ENCODE measurements around the gene FKBP9. TPM values are rescaled to one million over a fixed set of nuclear protein-coding genes. Genes with fewer than 3 reads are reported as not detected.

Gene FKBP9
- total RNA-seq, 1 experiment from 2014 or later, result 11.1 TPM

DNA sequence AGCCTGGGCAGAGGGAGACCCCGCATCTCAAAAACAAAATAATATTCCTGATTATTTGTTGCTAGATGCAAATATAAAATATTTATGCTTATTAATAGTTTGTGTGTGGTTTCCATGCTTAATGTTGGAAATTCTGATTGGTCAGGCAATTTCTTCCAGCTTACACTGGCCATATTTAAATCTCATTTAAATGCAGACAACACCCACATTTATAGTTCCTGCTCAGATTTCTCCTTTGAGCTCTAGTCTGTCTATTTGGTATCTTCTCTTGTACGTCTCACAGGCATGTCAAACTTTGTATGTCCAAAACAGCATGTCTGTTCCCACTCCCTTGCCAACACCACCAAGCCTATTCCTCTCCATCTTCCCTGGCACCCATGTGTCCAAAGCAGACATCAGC lies 52.5 kb downstream of the FKBP9 start:
- Histone ChIP-seq H2BK20ac (ENCODE audit: low read depth, low read length, poor library complexity, severe bottlenecking) (no peak overlapping the region), H2AK5ac (ENCODE audit: insufficient read length, low read length) (no peak overlapping the region), H3K18ac (ENCODE audit: insufficient read length, low read depth, low read length) (no peak overlapping the region), H4K20me1 (ENCODE audit: control insufficient read depth, insufficient read depth, insufficient read length) (no peaks in the 10 kb centered on the region), H3K9me3 (ENCODE audit: control insufficient read depth, low read depth, low read length) (no peaks in the 10 kb centered on the region), H3T11ph (ENCODE audit: low read length) (no peak overlapping the region), H2BK5ac (ENCODE audit: insufficient read length, low read length) (no peak overlapping the region), H2BK15ac (ENCODE audit: low read depth, low read length) (no peak overlapping the region), H3K56ac (ENCODE audit: insufficient read length, low read depth, low read length) (no peak overlapping the region), H3K27ac (ENCODE audit: insufficient read length, low read depth, low read length) (no peak overlapping the region), H3K4me1 (ENCODE audit: insufficient read depth, low read length) (no peaks in the 10 kb centered on the region), H3K23ac (ENCODE audit: insufficient read length, low read depth, low read length) (no peak overlapping the region), H3K27me3 (ENCODE audit: insufficient read depth, low read length) (no peaks in the 10 kb centered on the region), H3K79me1 (ENCODE audit: insufficient read depth, low read depth, low read length, poor library complexity, severe bottlenecking) (no peaks in the 10 kb centered on the region), H2BK120ac (ENCODE audit: low read depth, low read length, poor library complexity, severe bottlenecking) (no peak overlapping the region), H3K14ac (ENCODE audit: insufficient read depth, low read length) (no peak overlapping the region), H3K23me2 (ENCODE audit: insufficient read length, low read depth, low read length, poor library complexity, severe bottlenecking) (no peaks in the 10 kb centered on the region), H2BK12ac (ENCODE audit: insufficient read length, low read depth, low read length) (no peak overlapping the region), H3K4ac (ENCODE audit: low read depth, low read length) (no peak overlapping the region), H4K8ac (replicated peaks; ENCODE audit: insufficient read length, low read depth, low read length) (no peak overlapping the region), H3K79me2 (ENCODE audit: insufficient read depth, low read length) (no peaks in the 10 kb centered on the region), H4K91ac (ENCODE audit: insufficient read length, low read depth, low read length) (no peak overlapping the region), H4K5ac (ENCODE audit: insufficient read length, low read depth, low read length) (no peak overlapping the region), H3K9ac (ENCODE audit: extremely low read depth, insufficient read length, low read length) (no peak overlapping the region), H2AFZ (ENCODE audit: low read length) (no peak overlapping the region), H3K4me2 (ENCODE audit: insufficient read depth, insufficient read length, low read length) (no peak overlapping the region)
- H3K27me3 Mint-ChIP-seq (ENCODE audit: low read depth), result no peaks in the 10 kb centered on the region
- TF ChIP-seq, protein P1, sequence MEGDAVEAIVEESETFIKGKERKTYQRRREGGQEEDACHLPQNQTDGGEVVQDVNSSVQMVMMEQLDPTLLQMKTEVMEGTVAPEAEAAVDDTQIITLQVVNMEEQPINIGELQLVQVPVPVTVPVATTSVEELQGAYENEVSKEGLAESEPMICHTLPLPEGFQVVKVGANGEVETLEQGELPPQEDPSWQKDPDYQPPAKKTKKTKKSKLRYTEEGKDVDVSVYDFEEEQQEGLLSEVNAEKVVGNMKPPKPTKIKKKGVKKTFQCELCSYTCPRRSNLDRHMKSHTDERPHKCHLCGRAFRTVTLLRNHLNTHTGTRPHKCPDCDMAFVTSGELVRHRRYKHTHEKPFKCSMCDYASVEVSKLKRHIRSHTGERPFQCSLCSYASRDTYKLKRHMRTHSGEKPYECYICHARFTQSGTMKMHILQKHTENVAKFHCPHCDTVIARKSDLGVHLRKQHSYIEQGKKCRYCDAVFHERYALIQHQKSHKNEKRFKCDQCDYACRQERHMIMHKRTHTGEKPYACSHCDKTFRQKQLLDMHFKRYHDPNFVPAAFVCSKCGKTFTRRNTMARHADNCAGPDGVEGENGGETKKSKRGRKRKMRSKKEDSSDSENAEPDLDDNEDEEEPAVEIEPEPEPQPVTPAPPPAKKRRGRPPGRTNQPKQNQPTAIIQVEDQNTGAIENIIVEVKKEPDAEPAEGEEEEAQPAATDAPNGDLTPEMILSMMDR (conservative IDR thresholded peaks at IDR 0.05), result no peak
- DNase-seq, result no peak
- no peaks in the 10 kb centered on the region for H3K4me1 Mint-ChIP-seq
- no peaks in the 10 kb centered on the region for H3K9me3 Mint-ChIP-seq
- peaks cover 8 to 22% (median 18%) of the 10 kb centered on the region in 3 experiments for H3K36me3 Mint-ChIP-seq (ENCODE audit: insufficient read depth in 1 of 3, low read depth in 3 of 3)
- no peak overlapping the region for H3K4me3 Mint-ChIP-seq
- WGBS (ENCODE audit: extremely low coverage, insufficient read length, low lambda C conversion rate), result no CpG with 5 or more reads among the region's 2 CpGs
- H3K27ac Mint-ChIP-seq, result no peak overlapping the region; a peak in 1 of 7 replicates

Data from H9 (cell line).